GM11168 (cell line): ENCODE data around the gene LRIF1.

Experiments
- in situ Hi-C: fragments of 300-500 bp; cut with MboI; formaldehyde crosslinking; loops from one replicate; pipeline ENCODE4 v1.12.0; 2022; ENCODE audit warnings: low sequenced_read_pairs; ENCODE audit not compliant: unreplicated experiment

Gene LRIF1

DNA sequence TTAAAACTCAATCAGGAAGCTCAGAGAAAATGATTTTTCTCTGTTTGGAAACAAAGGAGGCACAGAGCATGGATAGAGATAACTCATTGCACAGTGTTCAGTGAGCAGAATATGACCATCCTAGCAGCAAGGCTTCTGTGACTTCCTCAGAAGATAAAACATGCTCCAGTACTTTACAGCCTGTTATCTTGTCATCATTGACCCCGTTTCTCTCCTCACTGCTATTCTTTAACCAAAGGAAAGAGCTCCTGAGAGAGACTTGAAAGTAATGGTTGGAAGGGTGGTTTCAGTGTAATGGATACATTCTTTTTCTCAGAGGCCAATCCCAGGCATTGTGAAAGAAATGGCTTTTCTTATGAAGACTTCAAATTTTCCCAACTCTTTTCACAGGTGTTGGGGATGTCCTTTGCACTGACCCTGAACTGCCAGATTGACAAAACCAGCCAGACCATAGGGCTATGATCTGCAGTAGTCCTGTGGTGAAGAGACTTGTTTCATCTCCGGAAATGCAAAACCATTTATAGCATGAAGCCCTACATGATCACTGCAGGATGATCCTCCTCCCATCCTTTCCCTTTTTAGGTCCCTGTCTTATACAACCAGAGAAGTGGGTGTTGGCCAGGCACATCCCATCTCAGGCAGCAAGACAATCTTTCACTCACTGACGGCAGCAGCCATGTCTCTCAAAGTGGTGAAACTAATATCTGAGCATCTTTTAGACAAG lies 64.8 kb downstream of the LRIF1 start:
- in situ Hi-C loops, result no loop called here

DNA sequence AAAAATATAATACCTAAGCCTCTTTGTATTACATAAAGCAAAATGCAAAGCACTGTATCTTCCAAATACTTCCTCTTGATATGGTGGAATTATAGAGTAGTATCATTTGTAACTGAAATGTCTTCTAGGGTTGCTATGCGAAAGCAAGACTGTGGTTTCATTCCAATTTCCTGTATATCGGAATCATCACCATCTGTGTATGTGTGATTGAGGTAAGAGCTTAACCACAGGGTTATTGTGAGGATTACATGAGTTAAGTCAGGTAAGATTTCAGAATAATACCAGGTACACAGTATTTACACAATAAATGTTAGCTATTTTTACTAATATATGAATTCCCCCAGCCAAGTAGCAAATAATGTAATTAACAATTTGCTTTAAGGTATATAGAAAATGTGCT lies 66.0 kb downstream of the LRIF1 start:
- in situ Hi-C loops, result no loop called here
